Retinal pigment epithelial cell (primary cell): ENCODE results near the gene ARID1B.

Source experiments
- DNase-seq: peaks from one replicate; pipeline ENCODE4 v3.0.0-alpha.2; 2010; ENCODE audit warnings: low read depth
- H3K4me3 ChIP-seq: 2 replicates; pipeline ENCODE4 v1.5.1; 2011; ENCODE audit warnings: mild to moderate bottlenecking, low read length, control low read depth, moderate library complexity
- CTCF ChIP-seq: conservative IDR thresholded peaks from 2 replicates; pipeline ENCODE4 v1.5.1; 2011; ENCODE audit warnings: low read depth, low read length, control low read depth, inconsistent platforms

ARID1B gene

GRCh38 chr6:157224951-157225574, 447.9 kb downstream of the ARID1B start:
- H3K4me3 ChIP-seq: no peak overlapping the region
- no peak for TF ChIP-seq CTCF
- DNase-seq: no peak

- TF ChIP-seq CTCF: no peak
- no peak overlapping the region for H3K4me3 ChIP-seq
- no peak for DNase-seq
Observed at GRCh38 chr6:157225575-157225995, 448.4 kb downstream of the ARID1B start.

GRCh38 chr6:157226026-157226625, 448.9 kb downstream of the ARID1B start:
- DNase-seq: no peak
- TF ChIP-seq CTCF: no peak
- no peak overlapping the region for H3K4me3 ChIP-seq

GRCh38 chr6:157226761-157227160, 449.6 kb downstream of the ARID1B start:
- DNase-seq: no peak
- TF ChIP-seq CTCF: no peak
- H3K4me3 ChIP-seq: no peak overlapping the region

- TF ChIP-seq CTCF: peak; percentile 44
- no peak for DNase-seq
Observed at GRCh38 chr6:157227202-157228166, 450.3 kb downstream of the ARID1B start.

GRCh38 chr6:157228426-157229131, 451.4 kb downstream of the ARID1B start:
- no peak for TF ChIP-seq CTCF
- DNase-seq: no peak
- no peak overlapping the region for H3K4me3 ChIP-seq

More at GRCh38 chr6:157227202-157228166, 450.3 kb downstream of the ARID1B start:
- H3K4me3 ChIP-seq: no peak overlapping the region
